Neural progenitor cell (in vitro differentiated cells): ENCODE measurements around the gene WDR31.

Experiments
- CTCF ChIP-seq: fragments of 200-600 bp; sonication (generic); IDR thresholded peaks from 2 replicates; pipeline ENCODE4 v1.5.1; 2017; ENCODE audit warnings: antibody characterized with exemption, mild to moderate bottlenecking
- EZH2 ChIP-seq: fragments of 200-600 bp; sonication (generic); IDR thresholded peaks from 2 replicates; pipeline ENCODE4 v1.6.1; 2017; ENCODE audit warnings: antibody characterized with exemption, mild to moderate bottlenecking, moderate library complexity

GRCh38 chr9:113328045-113328782 lies 11.9 kb downstream of the WDR31 start:
- no peak for TF ChIP-seq CTCF
- no peak for TF ChIP-seq EZH2
